Liver (tissue), 5 donors: ENCODE measurements around the gene STMP1. TPM values are rescaled to one million over a fixed set of nuclear protein-coding genes. Genes with fewer than 3 reads are reported as not detected.

Experiments
- polyA plus RNA-seq, 2 donors: library from polyadenylated mRNA; stranded (reverse) in 1 of 2; unstranded in 1 of 2; fragments of 200-250 nt in 1 of 2; fragments of >200 nt in 1 of 2; fragmentation: Nextera tagmentation in 1 of 2; extraction: Ambion mirVana in 1 of 2; gene quantifications; one replicate each; pipeline versions ENCODE4 v1.2.1 to v1.2.3, GENCODE V29; 2013 to 2015
- small RNA-seq: library from RNA; depleted of rRNA; stranded (forward); fragments of <200 nt; gene quantifications from one replicate; pipeline ENCODE3, GENCODE V24; 2014
- total RNA-seq, 2 donors: library from RNA; depleted of rRNA; stranded (reverse); fragments of >200 nt; gene quantifications; one replicate each; pipeline ENCODE4 v1.2.3, GENCODE V29; 2014
- donor health status: healthy.
- donor health status: healthy.
- donor health status: healthy.

The STMP1 gene
- total and polyA plus RNA-seq, 4 donors: 6.8 to 30.7 (median 13.8) TPM

Small RNAs within 50 kb of the gene (small RNA-seq; reads per million reads assigned to genes)
- gene RNU6-1154P: not detected

Other genes starting within 250 kb of the STMP1 start
- gene CNOT4, start 152.4 kb upstream of the STMP1 start, total RNA-seq: 10 to 100 TPM in 1 of 2 donors, 1 to 10 TPM in 1; 6.9 to 11.1 TPM
- 10 to 100 TPM in 1 of 2 donors, 1 to 10 TPM in 1; 3.7 to 10.3 TPM for gene CNOT4, start 152.4 kb upstream of the STMP1 start, polyA plus RNA-seq
- gene NUP205, start 104.6 kb upstream of the STMP1 start, total RNA-seq: 10 to 100 TPM; 16.6 to 27.8 TPM
- gene NUP205, start 104.6 kb upstream of the STMP1 start, polyA plus RNA-seq: 1 to 10 TPM; 6.3 to 7.5 TPM
- gene SLC13A4, start 65.7 kb downstream of the STMP1 start, total RNA-seq: under 1 TPM; 0.14 to 0.17 TPM
- gene SLC13A4, start 65.7 kb downstream of the STMP1 start, polyA plus RNA-seq: under 1 TPM; 0.01 to 0.06 TPM
- gene FAM180A, start 86.3 kb downstream of the STMP1 start, total RNA-seq: 10 to 100 TPM in 1 of 2 donors, under 1 TPM in 1; 0.19 to 10.5 TPM
- gene FAM180A, start 86.3 kb downstream of the STMP1 start, polyA plus RNA-seq: 1 to 10 TPM; 4.1 to 7.0 TPM